Sigmoid colon (tissue), 4 donors: ENCODE measurements around the gene GPC3.

Experiments used
- CTCF ChIP-seq, 4 experiments: fragments of 450-650 bp in 3 of 4; fragments of 200-600 bp in 1 of 4; IDR thresholded peaks; one replicate each; pipeline ENCODE4 v1.5.1; 2016 to 2019; ENCODE audit warnings: antibody characterized with exemption in 4 of 4, mild to moderate bottlenecking in 3 of 4, moderate library complexity in 2 of 4
- POLR2AphosphoS5 ChIP-seq, 4 donors: sonication (generic); formaldehyde crosslinking; IDR thresholded peaks; one replicate each; pipeline ENCODE4 v1.6.1; 2017; ENCODE audit warnings: antibody characterized with exemption in 4 of 4

- TF ChIP-seq CTCF (IDR thresholded peaks at IDR 0.05) (no peak), POLR2AphosphoS5 (IDR thresholded peaks at IDR 0.05) (no peak)
These were observed 373.7 kb downstream of the GPC3 start for GRCh38 chrX:133611676-133612075.
